GM19023 (cell line): ENCODE results near the gene GXYLT2.
"Not testable (repeated sequence)": the region's sequence is repeated elsewhere in the genome, so short reads cannot be mapped to it uniquely, and the experiment has no call there.

Experiments used
- ATAC-seq: cut with Tn5 transposase; IDR thresholded peaks from one replicate; pipeline ENCODE4 v1.9.1; 2021; ENCODE audit warnings: mild to moderate bottlenecking, moderate library complexity; ENCODE audit not compliant: unreplicated experiment

The GXYLT2 gene

GRCh38 chr3:72972706-72973030 is 84.8 kb downstream of the GXYLT2 start:
- ATAC-seq = no peak

GRCh38 chr3:72973031-72973723 is 85.3 kb downstream of the GXYLT2 start:
- ATAC-seq = no peak

- no peak for ATAC-seq
Observed at GRCh38 chr3:72973786-72974185, 85.9 kb downstream of the GXYLT2 start.

GRCh38 chr3:72974956-72975355 is 87.1 kb downstream of the GXYLT2 start:
- ATAC-seq = no peak

GRCh38 chr3:72976281-72976741 is 88.5 kb downstream of the GXYLT2 start:
- no peak for ATAC-seq

GRCh38 chr3:72977060-72977808 is 89.4 kb downstream of the GXYLT2 start:
- ATAC-seq = no peak

GRCh38 chr3:72982609-72983366 is 94.9 kb downstream of the GXYLT2 start:
- no peak for ATAC-seq

GRCh38 chr3:72985576-72985975 is 97.7 kb downstream of the GXYLT2 start:
- ATAC-seq = no peak

- no peak for ATAC-seq
Observed at GRCh38 chr3:72990701-72991395, 103.0 kb downstream of the GXYLT2 start.

GRCh38 chr3:72991522-72991921 is 103.7 kb downstream of the GXYLT2 start:
- no peak for ATAC-seq

- ATAC-seq = no peak
Observed at GRCh38 chr3:72993391-72993790, 105.5 kb downstream of the GXYLT2 start.

GRCh38 chr3:72995337-72995736 is 107.5 kb downstream of the GXYLT2 start:
- no peak for ATAC-seq

- ATAC-seq = no peak
Observed at GRCh38 chr3:72996121-72996472, 108.3 kb downstream of the GXYLT2 start.

- peak; percentile 91 for ATAC-seq
Observed at GRCh38 chr3:72996473-72997333, 108.9 kb downstream of the GXYLT2 start, which contains the start of gene PPP4R2. TSS of gene PPP4R2 (plus strand) at chr3:72996811. CDS start at chr3:72997038, 227 bp downstream.

GRCh38 chr3:72997421-72997961 is 109.6 kb downstream of the GXYLT2 start:
- ATAC-seq = peak; percentile 3

- no peak for ATAC-seq
Observed at GRCh38 chr3:72998466-72998865, 110.6 kb downstream of the GXYLT2 start.

- ATAC-seq = no peak
Observed at GRCh38 chr3:72999951-73000350, 112.1 kb downstream of the GXYLT2 start.

GRCh38 chr3:73003050-73003449 is 115.2 kb downstream of the GXYLT2 start:
- not testable (repeated sequence) for ATAC-seq

GRCh38 chr3:73004316-73004715 is 116.5 kb downstream of the GXYLT2 start:
- ATAC-seq = no peak
